Measurements from ENCODE around the gene DCT.

DCT gene

GRCh38 chr13:94390881-94391280 is 88.6 kb downstream of the DCT start:
- DNase-seq, result no peak

- no peak for DNase-seq
These were observed 89.7 kb downstream of the DCT start for GRCh38 chr13:94389604-94390351.

GRCh38 chr13:94387047-94387446 is 92.4 kb downstream of the DCT start:
- DNase-seq, result no peak

Measured in CD4-positive, alpha-beta T cell treated with Interleukin-6 for 4 hours (primary cell).